Measurements from ENCODE around the gene PJA2.

Gene PJA2

DNA sequence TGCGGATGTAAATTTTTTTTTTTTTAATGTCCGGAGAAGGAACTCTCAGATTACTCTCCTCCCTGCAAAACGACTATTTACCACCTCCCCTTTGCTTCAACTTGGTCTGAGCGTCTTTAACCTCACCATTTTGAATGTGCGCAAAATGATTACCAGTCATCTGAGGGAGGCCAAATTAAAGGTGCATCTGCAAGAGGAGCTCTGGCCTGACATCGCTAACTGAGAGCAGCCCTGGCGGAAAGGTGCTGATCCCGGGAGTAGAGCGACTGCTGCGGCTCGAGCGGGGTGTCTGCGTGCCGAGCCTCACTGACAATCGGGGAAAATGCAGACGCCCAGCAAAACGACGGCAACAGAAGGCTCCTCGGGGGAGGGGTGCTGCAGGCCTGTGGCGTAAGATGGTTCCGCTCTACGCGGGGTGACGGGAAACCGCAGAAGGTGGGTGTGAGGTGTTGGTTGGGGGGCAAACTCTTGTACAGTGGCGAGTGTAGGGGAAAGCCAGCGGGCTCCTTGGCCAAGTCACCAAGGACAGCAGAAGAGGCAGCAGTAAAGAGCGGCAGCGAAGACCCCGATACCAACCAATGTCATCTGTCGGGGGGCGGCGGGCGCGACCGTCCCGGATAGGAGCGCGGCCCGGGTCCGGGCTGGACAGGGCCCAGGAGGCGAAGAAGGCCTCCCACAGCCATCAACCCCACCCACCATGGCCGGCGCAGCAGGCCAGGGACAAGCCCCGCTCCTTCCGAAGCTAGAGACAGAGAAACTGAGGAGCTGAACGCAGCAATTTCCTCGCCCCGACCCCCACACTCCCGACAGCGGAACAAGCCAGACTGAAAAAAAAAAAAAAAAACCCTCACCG is 557 bp downstream of the PJA2 start:
- DNase-seq (ENCODE audit: low spot score), result peak; percentile 70

DNA sequence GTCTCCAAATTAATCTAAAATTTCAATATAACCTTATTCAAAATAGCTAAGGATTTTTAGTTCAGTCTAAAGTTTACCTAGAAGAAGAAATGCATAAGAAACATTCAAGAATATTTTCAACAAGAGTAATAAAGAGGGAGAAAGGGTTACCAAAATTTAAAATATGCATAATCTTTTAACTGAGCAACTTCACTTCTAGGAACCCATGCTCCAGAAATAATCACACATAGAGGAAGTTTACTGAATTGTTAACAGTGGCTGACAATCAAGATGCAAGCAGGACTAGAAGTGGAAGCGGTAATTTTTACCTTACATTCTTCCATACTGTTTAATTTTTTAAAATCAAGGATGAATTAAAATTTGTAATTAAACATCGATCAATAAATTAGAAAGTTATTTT is 1.9 kb downstream of the PJA2 start:
- DNase-seq (ENCODE audit: low spot score), result no peak

DNA sequence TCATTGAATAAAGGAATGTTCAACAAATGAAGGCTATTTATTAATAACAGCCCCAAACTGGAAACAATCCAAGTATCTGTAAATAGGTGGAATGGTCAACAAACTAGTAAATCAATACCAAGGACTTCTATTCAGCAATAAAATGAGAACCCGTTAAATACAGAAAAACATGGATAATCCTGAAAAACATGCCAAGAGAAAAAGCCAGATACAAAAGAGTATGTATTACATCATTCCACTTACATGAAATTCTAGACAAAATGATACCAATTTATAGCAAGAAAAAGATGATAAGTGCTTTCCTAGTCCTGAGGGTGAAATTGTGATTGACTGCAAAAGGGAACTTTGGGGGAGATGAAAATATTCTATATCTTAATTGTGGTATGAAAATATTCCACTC is 3.1 kb downstream of the PJA2 start:
- no peak for DNase-seq (ENCODE audit: low spot score)

DNA sequence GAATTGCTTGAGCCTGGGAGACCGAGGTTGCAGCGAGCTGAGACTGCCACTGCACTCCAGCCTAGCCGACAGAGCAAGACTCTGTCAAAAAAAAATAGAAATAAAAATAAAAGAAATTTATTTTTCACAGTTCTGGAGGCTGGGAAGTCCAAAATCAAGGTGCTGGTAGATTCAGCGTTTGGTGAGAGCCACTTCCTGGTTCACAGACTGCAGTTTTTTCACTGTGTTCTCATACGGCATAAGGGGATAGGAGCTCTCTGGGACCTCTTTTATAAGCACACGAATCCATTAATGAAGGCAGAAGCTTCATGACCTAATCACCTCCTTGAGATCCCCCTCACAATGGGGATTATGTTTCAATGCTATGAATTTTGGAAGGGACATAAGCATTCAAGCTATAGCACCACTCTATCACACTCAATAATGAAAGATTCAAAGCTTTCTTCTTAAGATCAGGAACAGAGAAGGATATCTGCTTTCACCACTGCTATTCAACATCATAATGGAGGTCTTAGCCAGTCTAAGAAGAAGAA is 5.3 kb downstream of the PJA2 start:
- DNase-seq (ENCODE audit: low spot score), result no peak

DNA sequence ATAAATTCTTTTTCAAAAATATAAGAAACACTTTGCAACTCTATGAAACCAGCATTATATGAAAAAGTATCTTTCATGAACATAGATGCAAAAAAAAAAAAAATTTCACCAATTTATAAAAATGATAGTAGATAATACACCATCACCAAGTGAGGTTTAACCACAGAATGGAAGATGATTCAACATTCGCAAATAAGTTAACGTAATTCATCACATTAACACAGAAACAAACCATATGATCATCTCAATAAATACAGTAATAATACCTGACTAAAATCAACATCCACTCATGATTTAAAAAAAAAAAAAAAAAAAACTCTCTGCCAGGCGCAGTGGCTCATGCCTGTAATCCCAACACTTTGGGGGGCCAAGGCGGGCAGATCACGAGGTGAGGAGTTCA is 6.3 kb downstream of the PJA2 start:
- DNase-seq (ENCODE audit: low spot score), result no peak

DNA sequence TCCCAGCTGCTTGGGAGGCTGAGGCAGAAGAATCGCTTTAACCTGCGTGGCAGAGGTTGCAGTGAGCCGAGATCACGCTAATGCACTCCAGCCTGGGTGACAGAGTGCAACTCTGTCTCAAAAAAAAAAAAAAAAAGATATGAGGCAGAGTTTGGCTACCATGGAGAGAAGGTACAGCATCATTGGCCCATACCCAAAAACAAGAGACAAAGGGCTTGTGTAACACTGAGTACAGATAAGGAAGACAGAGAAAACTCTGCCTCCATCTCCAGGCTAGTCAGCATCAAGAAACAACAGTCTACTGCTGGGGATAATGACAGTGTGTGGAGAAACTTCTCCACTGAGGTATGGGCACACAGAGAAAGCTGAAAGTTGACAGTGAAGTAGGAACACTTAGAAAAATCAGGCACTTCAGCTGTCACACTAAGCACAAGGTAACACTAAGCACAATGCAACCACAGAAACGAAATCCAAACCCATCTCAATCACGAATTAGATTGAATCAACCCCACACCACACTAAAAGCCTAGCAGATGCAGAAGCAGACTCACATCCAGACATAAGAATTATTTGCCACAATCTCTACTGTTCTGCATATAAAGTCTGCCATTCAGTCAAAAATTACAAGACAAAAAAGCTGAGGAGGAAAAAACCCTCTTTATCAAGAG is 10.5 kb downstream of the PJA2 start:
- DNase-seq (ENCODE audit: low spot score), result peak; percentile 8

DNA sequence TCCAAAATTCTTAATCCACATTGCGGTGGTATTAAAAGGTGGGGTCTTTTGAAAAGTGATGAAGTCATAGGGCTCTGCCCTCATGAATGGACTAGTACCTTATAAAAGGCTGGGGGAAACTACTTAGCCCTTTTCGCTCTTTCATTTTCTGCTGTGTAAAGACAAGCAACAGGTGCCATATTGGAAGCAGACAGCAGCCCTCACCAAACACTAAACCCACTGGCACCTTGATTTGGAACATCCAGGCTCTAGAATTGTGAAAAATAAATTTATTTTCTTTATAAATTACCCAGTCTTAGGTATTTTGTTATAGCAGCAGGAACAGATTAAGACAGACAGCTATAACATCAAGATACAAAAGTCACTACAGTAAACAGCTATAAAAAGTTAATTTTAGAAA is 12.8 kb downstream of the PJA2 start:
- no peak for DNase-seq (ENCODE audit: low spot score)

DNA sequence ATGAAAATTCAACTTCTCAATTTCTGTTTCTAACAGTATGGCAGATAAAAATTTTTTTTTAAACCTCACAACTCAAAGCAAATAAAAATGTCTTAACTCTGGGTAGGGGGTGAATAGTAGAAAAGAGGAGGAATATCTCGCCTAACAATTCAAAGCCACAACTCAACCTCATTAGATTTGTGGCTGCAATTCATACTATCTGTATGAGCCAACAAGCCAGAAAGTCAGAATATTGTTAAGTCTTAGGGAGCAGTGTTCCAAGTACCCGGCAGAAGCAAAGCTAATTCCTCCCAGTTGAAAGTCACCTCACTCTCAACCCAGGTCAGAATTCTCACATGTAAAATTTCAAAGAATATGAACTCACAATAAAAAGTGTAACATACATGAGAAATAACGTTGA is 15.0 kb downstream of the PJA2 start:
- DNase-seq (ENCODE audit: low spot score), result no peak

DNA sequence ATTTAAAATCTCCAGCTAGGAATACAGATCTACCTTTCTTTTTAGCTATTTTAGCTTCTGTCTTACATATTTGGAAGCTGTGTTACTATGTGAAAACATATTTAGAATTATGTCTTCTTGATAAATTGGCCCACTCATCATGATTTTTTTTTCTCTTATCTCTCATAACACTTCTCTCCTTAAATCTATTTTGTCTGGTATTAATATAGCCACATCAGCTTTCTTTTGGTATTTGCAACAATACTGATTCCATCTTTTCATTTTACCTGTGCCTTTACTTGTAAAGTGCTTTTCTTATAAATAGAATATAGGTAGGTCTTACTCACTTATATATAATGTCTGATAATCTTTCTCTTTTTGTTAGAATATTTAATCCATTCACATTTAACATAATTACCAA is 19.6 kb downstream of the PJA2 start:
- no peak for DNase-seq (ENCODE audit: low spot score)

DNA sequence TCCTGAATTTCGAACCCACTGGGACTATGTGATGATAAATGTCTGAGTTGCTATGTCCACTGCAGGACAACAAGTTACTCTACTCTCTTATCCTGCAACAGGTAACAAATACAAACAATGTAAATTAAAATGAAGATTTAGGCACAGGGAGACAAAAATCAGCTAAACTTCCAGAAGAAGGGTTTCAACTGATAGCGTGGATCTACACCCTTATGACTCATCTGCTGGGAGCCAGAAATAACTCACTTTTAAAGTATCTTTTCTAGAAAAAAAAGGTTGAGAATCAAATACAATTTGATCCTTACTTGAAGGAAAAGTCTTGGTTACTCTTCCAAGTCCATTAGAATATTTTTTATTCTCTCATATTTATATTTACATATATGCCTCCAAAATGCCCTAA is 21.4 kb downstream of the PJA2 start:
- DNase-seq (ENCODE audit: low spot score), result no peak

DNA sequence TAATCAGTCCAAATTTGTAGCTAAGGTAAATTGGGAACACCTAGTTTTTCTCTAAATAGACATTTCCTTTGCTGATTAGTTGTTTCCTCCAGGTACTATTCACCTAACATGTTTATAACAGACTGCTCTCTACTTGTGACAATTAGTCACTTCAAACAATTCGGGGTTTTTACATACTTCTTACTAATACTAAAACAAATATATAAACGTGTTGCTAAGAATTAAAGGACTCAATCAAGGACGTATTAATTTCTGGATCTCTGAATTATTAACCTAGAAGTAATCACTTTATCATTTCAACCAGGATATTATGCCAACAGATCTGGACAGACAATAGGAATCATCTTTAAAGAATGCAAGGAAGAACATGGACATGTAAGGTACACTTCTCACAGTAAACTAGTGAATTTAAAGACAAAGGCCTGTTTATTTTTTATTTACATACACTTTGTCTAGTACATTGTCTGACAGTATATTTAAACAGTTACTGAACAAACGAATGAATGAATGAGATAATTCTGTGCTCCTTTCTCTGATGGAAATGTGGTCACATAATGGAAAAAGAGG is 22.3 kb downstream of the PJA2 start:
- no peak for DNase-seq (ENCODE audit: low spot score)

DNA sequence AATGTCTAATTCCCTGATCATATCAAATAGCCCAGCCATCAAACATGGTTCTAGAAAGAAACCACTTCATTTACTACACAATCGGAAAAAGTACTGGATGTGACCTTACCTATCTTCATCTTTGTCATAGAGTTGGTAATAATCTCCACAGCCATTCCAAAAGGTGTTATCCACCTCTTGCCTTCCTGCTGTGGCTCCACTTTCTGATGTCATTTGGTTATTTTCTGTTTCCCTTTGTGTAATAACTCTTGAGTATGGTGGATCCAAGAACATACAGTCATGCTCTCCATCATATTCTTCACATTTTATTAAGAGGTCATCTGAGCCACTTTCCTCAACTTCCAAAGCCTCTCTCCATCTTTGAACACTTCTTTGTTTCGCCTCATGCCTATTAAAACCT is 31.7 kb downstream of the PJA2 start:
- no peak for DNase-seq (ENCODE audit: low spot score)

DNA sequence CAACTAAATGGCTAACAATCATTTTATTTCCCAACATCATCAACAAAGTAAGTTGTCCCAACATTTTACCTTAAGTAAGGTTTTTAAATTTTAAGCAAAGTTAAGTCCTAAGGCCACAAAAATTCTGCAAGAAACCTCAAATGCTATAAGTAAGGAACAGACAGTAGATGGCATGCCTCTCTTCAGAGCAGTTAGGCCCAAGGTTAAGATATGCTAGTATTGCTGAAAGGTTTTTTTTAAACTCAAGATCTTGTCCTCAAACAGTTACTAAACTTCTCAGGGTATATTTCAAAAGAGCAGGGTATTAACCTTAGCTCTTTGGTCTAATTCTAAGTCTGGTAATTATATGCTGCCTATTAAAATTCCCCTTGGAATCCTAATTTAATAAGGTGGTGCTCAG is 35.1 kb downstream of the PJA2 start:
- DNase-seq (ENCODE audit: low spot score), result peak; percentile 52

DNA sequence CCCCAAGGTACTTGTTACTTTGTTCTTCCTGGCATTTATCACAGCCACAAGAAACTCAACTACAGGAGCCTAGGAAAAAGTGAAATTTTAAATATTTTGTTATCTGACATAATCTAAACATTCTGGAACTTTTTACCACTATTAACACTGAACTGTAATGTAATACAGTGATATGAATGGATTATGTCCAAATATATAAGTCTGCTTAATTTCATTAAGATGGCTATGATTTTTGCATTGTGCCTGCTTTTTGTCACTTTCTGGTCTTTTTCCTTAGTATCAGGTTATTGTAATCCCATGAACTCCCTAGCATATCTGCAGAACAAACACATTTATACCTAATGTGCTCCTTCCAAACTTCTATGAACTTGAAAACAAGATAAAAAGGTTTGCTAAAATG is 35.8 kb downstream of the PJA2 start:
- peak; percentile 86 for DNase-seq (ENCODE audit: low spot score)

DNA sequence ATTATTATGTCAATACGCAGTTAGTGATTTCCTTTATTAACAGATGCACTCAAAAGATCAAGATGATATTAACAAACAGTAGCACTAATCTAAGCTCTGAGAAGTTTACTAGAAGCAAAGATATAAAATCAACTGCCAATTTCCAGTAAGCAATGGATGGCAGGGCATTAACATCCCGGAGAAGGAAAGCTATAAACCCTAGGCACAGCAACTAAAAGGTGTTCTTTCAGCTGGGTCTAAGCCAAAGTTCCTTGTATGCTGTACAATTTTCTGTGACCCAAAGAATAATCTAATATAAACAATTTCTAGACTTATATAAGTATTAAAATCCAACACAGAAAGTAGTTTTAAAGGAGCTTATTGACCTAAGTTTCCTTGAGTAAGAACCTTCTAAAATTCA is 39.4 kb downstream of the PJA2 start:
- no peak for DNase-seq (ENCODE audit: low spot score)

DNA sequence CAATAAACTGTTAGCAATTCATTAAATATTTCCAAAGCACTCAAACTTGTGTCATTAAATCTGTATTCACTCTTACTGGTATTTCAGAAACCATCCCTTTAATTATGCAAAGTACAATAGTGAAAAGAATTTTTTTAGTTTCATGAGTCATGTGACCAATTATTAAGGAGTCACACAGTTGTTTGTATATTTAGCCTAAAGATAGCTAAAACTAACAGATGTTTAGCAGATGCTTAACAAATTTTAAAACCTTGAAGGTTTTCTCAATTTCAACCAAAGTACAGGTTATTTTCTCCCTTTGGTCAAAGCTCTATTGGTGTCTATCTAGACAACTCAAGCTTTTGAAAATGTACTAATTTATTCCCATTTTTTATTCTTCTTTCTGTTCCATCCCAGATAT is 44.1 kb downstream of the PJA2 start:
- DNase-seq (ENCODE audit: low spot score), result no peak

DNA sequence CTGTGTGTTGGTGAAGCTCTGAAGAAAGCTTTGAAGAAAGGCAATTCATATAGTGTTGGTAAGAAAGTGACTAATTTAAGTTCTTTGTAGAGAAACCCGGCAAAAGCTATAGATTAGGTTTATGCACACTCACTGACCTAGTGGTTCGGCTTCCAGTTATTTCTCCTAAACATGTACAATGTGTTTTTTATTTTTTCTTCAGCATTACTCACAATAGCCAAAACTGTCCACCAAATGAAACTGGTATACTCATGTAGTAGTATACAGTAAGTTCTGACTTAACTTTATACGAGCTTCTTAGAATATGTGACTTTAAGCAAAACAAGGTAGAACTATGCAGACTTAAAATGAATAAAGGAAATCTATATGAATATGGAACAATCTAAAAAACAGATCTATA is 44.8 kb downstream of the PJA2 start:
- no peak for DNase-seq (ENCODE audit: low spot score)

DNA sequence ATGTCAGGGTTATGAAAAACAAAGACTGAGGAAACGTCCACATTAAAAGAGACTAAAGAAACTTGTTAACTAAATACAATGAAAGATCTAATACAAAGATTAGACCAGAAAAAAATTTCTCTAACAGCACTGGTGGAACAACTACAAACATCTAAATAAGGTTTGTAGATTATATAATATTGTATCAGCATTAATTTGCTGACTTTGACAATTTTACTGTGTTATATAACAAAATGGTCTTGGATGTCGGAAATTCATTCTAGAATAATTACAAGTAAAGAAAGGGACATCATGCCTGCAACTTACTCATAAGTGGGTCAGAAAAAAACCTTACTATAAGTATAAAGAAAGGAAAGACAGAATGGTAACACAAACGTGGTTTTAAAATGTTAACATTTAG is 50.1 kb downstream of the PJA2 start:
- no peak for DNase-seq (ENCODE audit: low spot score)

DNA sequence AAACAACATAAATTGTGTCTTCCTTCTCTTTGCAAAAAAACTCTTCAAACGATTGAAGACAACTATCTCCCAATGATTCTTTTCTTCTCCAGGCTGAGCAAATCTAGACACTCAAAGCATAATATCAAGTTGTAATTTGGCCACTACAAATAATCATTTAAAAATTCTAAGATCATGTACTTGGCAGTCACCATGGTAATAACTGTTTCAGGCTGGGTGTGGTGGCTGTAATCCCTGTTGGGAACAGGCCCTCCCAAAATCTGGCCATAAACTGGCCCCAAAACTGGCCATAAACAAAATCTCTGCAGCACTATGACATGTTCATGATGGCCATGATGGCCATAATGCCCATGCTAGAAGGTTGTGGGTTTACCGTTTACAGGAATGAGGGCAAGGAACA is 52.0 kb downstream of the PJA2 start:
- DNase-seq (ENCODE audit: low spot score), result no peak

DNA sequence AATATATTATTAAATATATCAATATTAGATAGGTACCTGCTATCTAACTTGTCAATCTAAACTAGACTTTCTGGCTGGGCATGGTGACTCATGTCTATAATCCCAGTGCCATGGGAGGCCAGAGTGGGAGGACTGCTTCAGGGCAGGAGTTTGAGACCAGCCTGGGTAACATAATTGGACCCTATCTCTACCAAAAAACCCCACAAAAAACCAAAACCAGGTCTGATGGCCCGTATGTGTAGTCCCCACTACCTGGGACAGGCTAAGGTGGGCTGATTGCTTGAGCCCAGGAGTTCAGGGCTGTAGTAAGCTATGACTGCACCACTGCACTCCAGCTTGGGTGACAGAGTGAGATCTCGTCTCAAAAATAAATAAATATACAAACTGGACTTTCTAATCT is 55.0 kb downstream of the PJA2 start:
- no peak for DNase-seq (ENCODE audit: low spot score)

DNA sequence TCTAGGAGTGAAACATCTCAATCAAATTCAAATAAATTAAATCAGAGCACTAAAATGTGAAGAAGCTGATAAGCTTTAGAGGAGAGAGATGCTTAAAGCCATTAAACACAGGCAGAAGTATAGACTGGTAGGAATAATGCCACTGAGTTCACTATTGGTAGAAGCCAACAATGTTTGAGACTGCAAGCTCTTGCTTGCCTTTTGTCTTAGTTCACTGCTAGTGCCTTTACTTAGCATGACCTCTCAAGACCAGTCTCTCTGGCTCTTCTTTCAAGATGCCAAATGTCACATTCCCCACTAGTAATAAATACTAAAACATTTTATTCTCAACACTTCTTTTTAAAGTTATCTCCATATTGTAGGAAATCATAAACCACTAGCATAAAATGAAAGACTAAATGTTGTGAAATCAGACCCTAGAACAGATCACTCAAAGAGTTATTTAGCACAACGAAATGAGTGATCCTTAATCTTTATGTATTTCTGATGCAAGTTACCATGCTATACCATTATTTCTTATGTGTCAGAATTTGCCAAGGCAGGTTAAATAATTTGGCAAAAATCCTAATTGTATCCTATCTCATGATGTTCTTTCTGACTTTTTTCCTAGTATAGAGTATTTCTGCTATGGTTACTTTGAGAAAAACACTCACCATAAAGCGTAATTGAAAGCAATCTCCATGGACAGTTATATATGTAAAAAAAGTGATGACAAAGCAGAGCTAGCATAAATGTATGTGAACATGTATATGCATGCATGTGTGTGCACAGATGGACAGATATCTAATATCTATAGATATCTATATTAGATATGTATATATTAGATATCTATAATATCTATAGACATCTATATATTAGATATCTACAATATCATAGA is 57.5 kb downstream of the PJA2 start:
- no peak for DNase-seq (ENCODE audit: low spot score)

Measured in SK-N-DZ (cell line).